GM19351 (cell line): ENCODE results near the gene RPN1.
"Not testable (repeated sequence)": the region's sequence is repeated elsewhere in the genome, so short reads cannot be mapped to it uniquely, and the experiment has no call there.

Source experiments
- ATAC-seq: cut with Tn5 transposase; IDR thresholded peaks from one replicate; pipeline ENCODE4 v1.9.1; 2021; ENCODE audit warnings: mild to moderate bottlenecking, moderate library complexity; ENCODE audit not compliant: unreplicated experiment

The RPN1 gene

GRCh38 chr3:128653383-128653992, 2.9 kb upstream of the RPN1 start:
- ATAC-seq: not testable (repeated sequence)

GRCh38 chr3:128648940-128649663, 1.5 kb downstream of the RPN1 start:
- no peak for ATAC-seq

GRCh38 chr3:128648402-128648801, 2.2 kb downstream of the RPN1 start:
- ATAC-seq: no peak

GRCh38 chr3:128647307-128647706, 3.3 kb downstream of the RPN1 start:
- no peak for ATAC-seq

GRCh38 chr3:128634075-128634611, 16.5 kb downstream of the RPN1 start:
- no peak for ATAC-seq

- ATAC-seq: no peak
Observed at GRCh38 chr3:128632301-128632700, 18.3 kb downstream of the RPN1 start.

- ATAC-seq: no peak
Observed at GRCh38 chr3:128629936-128630335, 20.7 kb downstream of the RPN1 start.

- ATAC-seq: no peak
Observed at GRCh38 chr3:128625409-128625945, 25.1 kb downstream of the RPN1 start.

GRCh38 chr3:128624526-128625138, 26.0 kb downstream of the RPN1 start:
- no peak for ATAC-seq

GRCh38 chr3:128623762-128624176, 26.8 kb downstream of the RPN1 start:
- no peak for ATAC-seq

- ATAC-seq: no peak
Observed at GRCh38 chr3:128621931-128622330, 28.7 kb downstream of the RPN1 start.

GRCh38 chr3:128621234-128621633, 29.4 kb downstream of the RPN1 start:
- ATAC-seq: no peak

- no peak for ATAC-seq
Observed at GRCh38 chr3:128620268-128620691, 30.3 kb downstream of the RPN1 start.

- ATAC-seq: no peak
Observed at GRCh38 chr3:128619146-128619890, 31.3 kb downstream of the RPN1 start.

- no peak for ATAC-seq
Observed at GRCh38 chr3:128618398-128618726, 32.3 kb downstream of the RPN1 start.

- peak; percentile 90 for ATAC-seq
Observed at GRCh38 chr3:128617557-128618397, 32.8 kb downstream of the RPN1 start.

GRCh38 chr3:128617270-128617556, 33.4 kb downstream of the RPN1 start:
- ATAC-seq: no peak

- ATAC-seq: no peak
Observed at GRCh38 chr3:128616516-128617269, 33.9 kb downstream of the RPN1 start.

GRCh38 chr3:128614076-128614475, 36.5 kb downstream of the RPN1 start:
- no peak for ATAC-seq
